IPS-11a (cell line): Measurements from ENCODE around the gene KBTBD12.

Experiments
- H3K4me3 ChIP-seq: one replicate; pipeline ENCODE4 v1.5.1; 2013; ENCODE audit warnings: low read depth, low read length, control low read depth

Gene KBTBD12

GRCh38 chr3:127951276-127951675 lies 36.2 kb downstream of the KBTBD12 start:
- no peak overlapping the region for H3K4me3 ChIP-seq

- no peak overlapping the region for H3K4me3 ChIP-seq
Measured at GRCh38 chr3:127953091-127954035, 38.3 kb downstream of the KBTBD12 start.

GRCh38 chr3:127954640-127955039 lies 39.6 kb downstream of the KBTBD12 start:
- H3K4me3 ChIP-seq, result no peak overlapping the region

- H3K4me3 ChIP-seq, result no peak overlapping the region
Measured at GRCh38 chr3:127955728-127956127, 40.7 kb downstream of the KBTBD12 start.

- no peak overlapping the region for H3K4me3 ChIP-seq
Measured at GRCh38 chr3:127959041-127959440, 44.0 kb downstream of the KBTBD12 start.

GRCh38 chr3:127959873-127960272 lies 44.8 kb downstream of the KBTBD12 start:
- no peak overlapping the region for H3K4me3 ChIP-seq

- H3K4me3 ChIP-seq, result no peak overlapping the region
Measured at GRCh38 chr3:127960421-127960965, 45.5 kb downstream of the KBTBD12 start.

GRCh38 chr3:127961124-127961523 lies 46.1 kb downstream of the KBTBD12 start:
- H3K4me3 ChIP-seq, result no peak overlapping the region

- H3K4me3 ChIP-seq, result no peak overlapping the region
Measured at GRCh38 chr3:127961963-127962362, 46.9 kb downstream of the KBTBD12 start.

- H3K4me3 ChIP-seq, result no peak overlapping the region
Measured at GRCh38 chr3:127962937-127963336, 47.9 kb downstream of the KBTBD12 start.

GRCh38 chr3:127964053-127964452 lies 49.0 kb downstream of the KBTBD12 start:
- no peak overlapping the region for H3K4me3 ChIP-seq

- no peak overlapping the region for H3K4me3 ChIP-seq
Measured at GRCh38 chr3:127964816-127965215, 49.8 kb downstream of the KBTBD12 start.

GRCh38 chr3:127967316-127967715 lies 52.3 kb downstream of the KBTBD12 start:
- no peak overlapping the region for H3K4me3 ChIP-seq

- no peak overlapping the region for H3K4me3 ChIP-seq
Measured at GRCh38 chr3:127970966-127971592, 56.0 kb downstream of the KBTBD12 start.

GRCh38 chr3:127974226-127974625 lies 59.2 kb downstream of the KBTBD12 start:
- no peak overlapping the region for H3K4me3 ChIP-seq

- H3K4me3 ChIP-seq, result no peak overlapping the region
Measured at GRCh38 chr3:127975153-127976029, 60.4 kb downstream of the KBTBD12 start.

GRCh38 chr3:127978636-127979035 lies 63.6 kb downstream of the KBTBD12 start:
- no peak overlapping the region for H3K4me3 ChIP-seq

GRCh38 chr3:127979473-127979872 lies 64.4 kb downstream of the KBTBD12 start:
- no peak overlapping the region for H3K4me3 ChIP-seq

GRCh38 chr3:127981097-127981496 lies 66.1 kb downstream of the KBTBD12 start:
- no peak overlapping the region for H3K4me3 ChIP-seq

GRCh38 chr3:127982155-127982554 lies 67.1 kb downstream of the KBTBD12 start:
- H3K4me3 ChIP-seq, result no peak overlapping the region
